AG04450 (cell line): Measurements from ENCODE around the gene CNGA3. TPM values are rescaled to one million over a fixed set of nuclear protein-coding genes. Genes with fewer than 3 reads are reported as not detected.
"Not testable (repeated sequence)": the region's sequence is repeated elsewhere in the genome, so short reads cannot be mapped to it uniquely, and the experiment has no call there.

Experiments used
- CTCF ChIA-PET: fragments of 300-600, 350-600 bp; formaldehyde crosslinking; extraction: SDS; loops from one replicate; lab custom pipeline; 2022; ENCODE audit warnings: antibody characterized with exemption, inconsistent platforms; lab: Charles Lee
- POLR2A ChIA-PET: fragments of 350-600 bp; formaldehyde crosslinking; extraction: SDS; loops from one replicate; lab custom pipeline; 2021; ENCODE audit warnings: antibody characterized with exemption, inconsistent platforms; lab: Yijun Ruan, JAX
- DNase-seq: peaks from one replicate; pipeline ENCODE4 v3.0.0-alpha.2; 2011; ENCODE audit warnings: low read depth, low spot score
- H3K27ac ChIP-seq: one replicate; pipeline ENCODE4 v1.5.1; 2012; ENCODE audit warnings: low read depth, low read length, control low read depth
- H3K27me3 ChIP-seq: one replicate; pipeline ENCODE4 v1.6.0; 2012; ENCODE audit warnings: low read length; ENCODE audit not compliant: control insufficient read depth, insufficient read depth
- H3K4me3 ChIP-seq: 2 replicates; pipeline ENCODE4 v1.5.1; 2011; ENCODE audit warnings: mild to moderate bottlenecking, low read depth, low read length, control low read depth
- H3K9me3 ChIP-seq: 2 replicates; pipeline ENCODE4 v1.5.1; 2012; ENCODE audit warnings: low read length; ENCODE audit not compliant: control insufficient read depth, insufficient read depth
- polyA plus RNA-seq: library from polyadenylated mRNA; depleted of rRNA; stranded (reverse); fragments of >200 nt; gene quantifications from 2 replicates; pipeline ENCODE4 v1.2.3, GENCODE V29; 2011
- TF ChIP-seq, protein P1 (sequence below): IDR thresholded peaks from 2 replicates; pipeline ENCODE4 v1.5.1; 2011; ENCODE audit warnings: low read depth, low read length, control low read depth, inconsistent platforms

Gene CNGA3
- polyA plus RNA-seq, 1 experiment, result not detected

DNA sequence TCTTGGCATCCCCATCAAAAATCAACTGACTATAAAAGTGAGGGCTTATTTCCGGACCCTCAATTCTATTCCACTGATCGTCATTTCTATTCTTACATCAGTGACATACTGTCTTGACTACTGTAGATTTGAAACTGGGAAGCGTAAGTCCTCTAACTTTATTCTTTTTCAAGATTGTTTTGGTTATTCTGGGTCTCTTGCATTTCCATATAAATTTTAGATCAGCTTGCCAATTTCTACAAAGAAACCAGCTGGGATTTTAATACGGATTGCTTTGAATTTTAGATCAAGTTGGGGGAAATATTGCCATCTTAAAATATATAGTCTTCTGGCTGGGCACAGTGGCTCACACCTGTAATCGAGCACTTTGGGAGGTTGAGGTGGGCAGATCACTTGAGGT, 80.5 kb downstream of the CNGA3 start:
- ChIA-PET POLR2A (no interaction called here), CTCF (no interaction called here)
- TF ChIP-seq, protein P1, sequence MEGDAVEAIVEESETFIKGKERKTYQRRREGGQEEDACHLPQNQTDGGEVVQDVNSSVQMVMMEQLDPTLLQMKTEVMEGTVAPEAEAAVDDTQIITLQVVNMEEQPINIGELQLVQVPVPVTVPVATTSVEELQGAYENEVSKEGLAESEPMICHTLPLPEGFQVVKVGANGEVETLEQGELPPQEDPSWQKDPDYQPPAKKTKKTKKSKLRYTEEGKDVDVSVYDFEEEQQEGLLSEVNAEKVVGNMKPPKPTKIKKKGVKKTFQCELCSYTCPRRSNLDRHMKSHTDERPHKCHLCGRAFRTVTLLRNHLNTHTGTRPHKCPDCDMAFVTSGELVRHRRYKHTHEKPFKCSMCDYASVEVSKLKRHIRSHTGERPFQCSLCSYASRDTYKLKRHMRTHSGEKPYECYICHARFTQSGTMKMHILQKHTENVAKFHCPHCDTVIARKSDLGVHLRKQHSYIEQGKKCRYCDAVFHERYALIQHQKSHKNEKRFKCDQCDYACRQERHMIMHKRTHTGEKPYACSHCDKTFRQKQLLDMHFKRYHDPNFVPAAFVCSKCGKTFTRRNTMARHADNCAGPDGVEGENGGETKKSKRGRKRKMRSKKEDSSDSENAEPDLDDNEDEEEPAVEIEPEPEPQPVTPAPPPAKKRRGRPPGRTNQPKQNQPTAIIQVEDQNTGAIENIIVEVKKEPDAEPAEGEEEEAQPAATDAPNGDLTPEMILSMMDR, result no peak
- Histone ChIP-seq H3K27me3 (peaks cover 4% of the 10 kb centered on the region), H3K4me3 (no peak overlapping the region), H3K27ac (no peak overlapping the region), H3K9me3 (peaks cover 3% of the 10 kb centered on the region; the same call in 1 of the 2 replicates)
- no peak for DNase-seq

DNA sequence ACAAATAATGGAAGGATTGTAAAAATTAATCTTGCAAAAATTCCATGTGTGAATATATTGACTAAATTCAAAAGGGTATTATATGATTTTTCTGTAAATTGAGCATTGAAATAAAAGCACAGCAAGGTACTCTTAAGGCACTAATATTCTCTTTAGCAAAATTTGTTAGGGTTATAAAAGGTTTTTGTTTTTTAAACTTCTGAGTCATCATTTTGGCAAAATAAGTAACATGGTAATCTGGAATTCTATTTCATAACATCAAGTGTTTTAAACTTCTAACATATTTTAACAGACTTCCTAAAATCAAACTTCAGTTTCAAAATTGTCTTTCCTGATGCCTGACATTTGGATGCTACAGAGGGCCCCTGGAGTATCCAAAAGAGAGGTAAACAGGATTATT, 85.9 kb downstream of the CNGA3 start:
- H3K27ac ChIP-seq, result no peak overlapping the region
- H3K9me3 ChIP-seq, result peaks cover 6% of the 10 kb centered on the region; the same call in 1 of the 2 replicates
- no peak overlapping the region for H3K4me3 ChIP-seq
- DNase-seq, result no peak
- POLR2A ChIA-PET, result no interaction called here
- CTCF ChIA-PET, result no interaction called here
- peaks cover 9% of the 10 kb centered on the region for H3K27me3 ChIP-seq
- TF ChIP-seq, protein P1, result no peak

DNA sequence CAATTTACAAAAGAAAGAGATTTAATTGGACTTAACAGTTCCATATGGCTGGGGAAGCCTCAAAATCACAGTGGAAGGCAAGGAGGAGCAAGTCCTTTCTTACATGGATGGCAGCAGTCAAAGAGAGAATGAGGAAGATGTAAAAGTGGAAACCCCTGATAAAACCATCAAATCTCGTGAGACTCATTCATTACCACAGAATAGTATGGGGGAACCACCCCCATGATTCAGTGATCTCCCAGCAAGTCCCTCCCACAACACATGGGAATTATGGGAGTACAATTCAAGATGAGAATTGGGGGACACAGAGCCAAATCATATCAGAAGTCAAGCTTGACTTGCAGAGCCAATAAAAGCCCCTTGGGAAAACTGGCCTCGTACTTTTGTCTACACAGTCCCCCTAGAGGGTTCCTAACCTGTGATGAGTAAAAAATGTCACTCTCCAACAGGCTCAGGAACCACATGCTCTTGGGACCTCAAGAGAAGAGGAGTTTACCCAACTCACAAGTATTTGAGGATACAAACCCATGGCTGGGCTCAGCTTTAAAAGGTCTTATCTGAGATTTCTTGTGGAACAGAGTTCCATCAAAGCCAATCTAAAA, 87.2 kb downstream of the CNGA3 start:
- ChIA-PET CTCF (no interaction called here), POLR2A (no interaction called here)
- Histone ChIP-seq H3K27me3 (peaks cover 12% of the 10 kb centered on the region), H3K4me3 (no peak overlapping the region), H3K27ac (no peak overlapping the region), H3K9me3 (peaks cover 6% of the 10 kb centered on the region; the same call in 1 of the 2 replicates)
- no peak for DNase-seq
- TF ChIP-seq, protein P1, result no peak

DNA sequence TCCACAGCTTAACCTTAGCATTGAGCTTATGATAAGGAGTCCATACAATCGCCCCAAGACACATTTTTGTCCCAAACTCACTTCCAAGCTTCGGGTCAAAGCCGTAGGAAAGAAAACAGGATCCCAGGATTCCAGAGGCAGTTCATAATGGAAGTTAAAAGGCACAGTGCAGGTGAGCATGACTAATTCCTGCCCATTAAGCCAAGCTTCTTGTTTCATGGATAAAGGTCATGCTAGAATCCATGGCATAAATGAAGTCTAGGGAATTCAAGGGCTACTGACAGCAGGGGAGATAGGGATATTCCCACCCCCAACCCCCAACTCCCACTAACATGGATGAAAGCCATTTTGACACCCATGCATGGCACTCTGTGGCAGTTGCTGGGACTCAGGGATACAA, 88.2 kb downstream of the CNGA3 start:
- CTCF ChIA-PET, result no interaction called here
- POLR2A ChIA-PET, result no interaction called here
- TF ChIP-seq, protein P1, result no peak
- Histone ChIP-seq H3K27me3 (peaks cover 12% of the 10 kb centered on the region), H3K9me3 (peaks cover 6% of the 10 kb centered on the region; the same call in 1 of the 2 replicates), H3K4me3 (no peak overlapping the region), H3K27ac (no peak overlapping the region)
- DNase-seq, result no peak

DNA sequence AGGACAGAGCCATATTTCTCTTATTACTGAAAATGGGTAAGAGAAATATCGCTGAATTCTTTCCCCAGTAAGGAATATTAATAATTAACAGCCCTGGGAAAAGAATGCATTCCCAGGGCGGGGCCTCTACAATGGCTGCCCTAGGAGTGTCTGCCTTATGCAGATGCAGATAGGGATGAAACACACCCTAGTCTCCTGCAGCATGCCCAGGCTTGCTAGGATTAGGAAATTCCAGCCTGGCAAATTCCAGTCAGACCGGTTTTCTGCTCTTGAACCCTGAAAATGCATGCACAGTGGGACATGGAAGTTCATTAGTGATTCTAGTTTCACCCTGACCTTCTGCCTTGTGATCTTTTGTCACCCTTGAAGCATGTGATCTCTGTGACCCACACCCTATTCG, 89.4 kb downstream of the CNGA3 start:
- H3K4me3 ChIP-seq, H3K27ac ChIP-seq, POLR2A ChIA-PET, DNase-seq, H3K9me3 ChIP-seq, CTCF ChIA-PET: not testable (repeated sequence)
- peaks cover 11% of the 10 kb centered on the region for H3K27me3 ChIP-seq
